ENCODE data around the gene PTPRG.

DNA sequence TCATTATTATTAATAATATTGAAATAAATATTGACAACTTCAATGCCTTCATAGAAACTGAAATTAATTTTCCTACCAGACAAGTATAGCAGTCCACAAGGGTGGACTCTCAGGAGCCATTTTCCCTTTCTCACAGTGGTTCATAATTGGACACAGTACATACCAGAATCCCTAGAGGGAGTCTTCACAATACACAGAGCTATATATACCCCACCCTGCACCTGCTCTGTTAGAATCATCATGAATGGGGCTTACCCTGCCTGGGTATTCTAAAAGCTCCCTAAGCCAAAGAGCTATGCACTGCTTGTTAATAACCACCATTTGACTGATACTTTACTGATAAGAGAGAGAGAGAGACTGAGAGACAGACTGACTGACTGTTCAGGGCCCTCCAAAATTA lies 677.1 kb downstream of the PTPRG start:
- TF ChIP-seq POLR2AphosphoS5 (IDR thresholded peaks at IDR 0.05) (no peak), EP300 (IDR thresholded peaks at IDR 0.05) (no peak), POLR2A (IDR thresholded peaks at IDR 0.05) (no peak)
- TF ChIP-seq, protein P1, sequence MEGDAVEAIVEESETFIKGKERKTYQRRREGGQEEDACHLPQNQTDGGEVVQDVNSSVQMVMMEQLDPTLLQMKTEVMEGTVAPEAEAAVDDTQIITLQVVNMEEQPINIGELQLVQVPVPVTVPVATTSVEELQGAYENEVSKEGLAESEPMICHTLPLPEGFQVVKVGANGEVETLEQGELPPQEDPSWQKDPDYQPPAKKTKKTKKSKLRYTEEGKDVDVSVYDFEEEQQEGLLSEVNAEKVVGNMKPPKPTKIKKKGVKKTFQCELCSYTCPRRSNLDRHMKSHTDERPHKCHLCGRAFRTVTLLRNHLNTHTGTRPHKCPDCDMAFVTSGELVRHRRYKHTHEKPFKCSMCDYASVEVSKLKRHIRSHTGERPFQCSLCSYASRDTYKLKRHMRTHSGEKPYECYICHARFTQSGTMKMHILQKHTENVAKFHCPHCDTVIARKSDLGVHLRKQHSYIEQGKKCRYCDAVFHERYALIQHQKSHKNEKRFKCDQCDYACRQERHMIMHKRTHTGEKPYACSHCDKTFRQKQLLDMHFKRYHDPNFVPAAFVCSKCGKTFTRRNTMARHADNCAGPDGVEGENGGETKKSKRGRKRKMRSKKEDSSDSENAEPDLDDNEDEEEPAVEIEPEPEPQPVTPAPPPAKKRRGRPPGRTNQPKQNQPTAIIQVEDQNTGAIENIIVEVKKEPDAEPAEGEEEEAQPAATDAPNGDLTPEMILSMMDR (IDR thresholded peaks at IDR 0.05): no peak

Data from suprapubic skin (tissue), 4 donors.